Dermis blood vessel endothelial cell (primary cell): ENCODE data around the gene GPR35. TPM values are rescaled to one million over a fixed set of nuclear protein-coding genes. Genes with fewer than 3 reads are reported as not detected.
A peak's percentile ranks its signal among the peaks of the same experiment; 100 is the strongest.

ENCODE experiments used
- DNase-seq: peaks from one replicate; pipeline ENCODE4 v3.0.0; 2010
- total RNA-seq: library from RNA; depleted of rRNA; stranded (reverse); fragments of >200 nt; gene quantifications from 2 replicates; pipeline ENCODE4 v1.2.3, GENCODE V29; 2014

Gene GPR35, protein sequence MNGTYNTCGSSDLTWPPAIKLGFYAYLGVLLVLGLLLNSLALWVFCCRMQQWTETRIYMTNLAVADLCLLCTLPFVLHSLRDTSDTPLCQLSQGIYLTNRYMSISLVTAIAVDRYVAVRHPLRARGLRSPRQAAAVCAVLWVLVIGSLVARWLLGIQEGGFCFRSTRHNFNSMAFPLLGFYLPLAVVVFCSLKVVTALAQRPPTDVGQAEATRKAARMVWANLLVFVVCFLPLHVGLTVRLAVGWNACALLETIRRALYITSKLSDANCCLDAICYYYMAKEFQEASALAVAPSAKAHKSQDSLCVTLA
- total RNA-seq = 0.33 and 0.85 TPM in 2 replicates

DNA sequence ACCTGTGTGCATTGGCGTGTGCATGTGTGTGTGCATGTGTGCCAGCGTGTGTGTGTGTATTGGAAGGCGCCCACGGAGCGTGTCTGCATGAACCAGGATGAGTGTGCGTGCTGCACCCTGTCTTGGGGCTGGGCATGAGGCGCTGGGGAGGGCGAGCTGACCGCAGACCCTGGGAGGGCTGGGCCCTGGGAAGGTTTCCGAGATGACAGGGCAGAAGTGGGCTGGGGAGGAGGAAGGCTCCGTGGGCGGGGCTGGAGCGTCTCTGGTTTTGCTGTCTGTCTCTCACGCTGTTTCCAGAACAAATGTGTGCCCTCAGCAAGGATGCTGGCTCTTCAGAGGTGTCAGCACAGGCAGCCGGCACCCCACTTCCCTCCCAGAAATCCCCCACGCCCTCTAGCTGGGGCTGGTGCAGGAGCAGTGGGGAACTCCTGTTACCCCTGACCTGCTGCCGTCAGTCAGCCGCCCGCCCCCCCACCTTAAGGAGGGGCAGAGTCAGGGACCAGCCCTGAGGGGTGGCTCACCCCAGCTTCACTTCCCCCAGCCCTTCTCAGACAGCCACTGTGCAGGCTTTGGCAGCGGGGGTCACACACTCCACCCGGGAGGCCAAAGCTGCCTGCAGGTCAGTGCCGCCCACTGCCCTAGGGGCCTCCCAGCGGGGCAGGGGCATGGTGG lies at the start of gene GPR35:
GPR35 (plus strand) TSS at position 531 of the 672 bp plus-strand sequence. CDS start 4,473 bp downstream, outside the sequence.
- no peak for DNase-seq

DNA sequence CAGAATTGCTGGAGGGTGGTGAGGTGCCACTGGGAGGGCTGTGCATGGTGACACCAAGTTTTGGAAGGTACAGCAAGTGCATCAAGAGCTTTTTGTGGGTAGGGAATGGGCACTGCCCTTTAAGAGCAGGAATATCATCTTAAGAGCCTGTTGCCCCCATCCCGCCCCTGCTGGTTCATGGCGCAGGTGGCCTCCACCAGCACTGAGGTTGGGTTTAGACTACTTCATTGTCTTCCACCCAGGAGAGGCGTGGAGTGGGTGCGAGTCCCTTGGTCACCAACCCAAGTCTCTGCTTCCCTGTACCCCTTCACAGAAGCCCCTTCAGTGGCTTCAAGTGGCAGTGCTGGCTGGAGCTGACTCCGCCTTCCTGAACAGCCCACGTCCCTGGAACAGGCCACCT lies 49.2 kb upstream of the GPR35 start:
- DNase-seq = no peak

DNA sequence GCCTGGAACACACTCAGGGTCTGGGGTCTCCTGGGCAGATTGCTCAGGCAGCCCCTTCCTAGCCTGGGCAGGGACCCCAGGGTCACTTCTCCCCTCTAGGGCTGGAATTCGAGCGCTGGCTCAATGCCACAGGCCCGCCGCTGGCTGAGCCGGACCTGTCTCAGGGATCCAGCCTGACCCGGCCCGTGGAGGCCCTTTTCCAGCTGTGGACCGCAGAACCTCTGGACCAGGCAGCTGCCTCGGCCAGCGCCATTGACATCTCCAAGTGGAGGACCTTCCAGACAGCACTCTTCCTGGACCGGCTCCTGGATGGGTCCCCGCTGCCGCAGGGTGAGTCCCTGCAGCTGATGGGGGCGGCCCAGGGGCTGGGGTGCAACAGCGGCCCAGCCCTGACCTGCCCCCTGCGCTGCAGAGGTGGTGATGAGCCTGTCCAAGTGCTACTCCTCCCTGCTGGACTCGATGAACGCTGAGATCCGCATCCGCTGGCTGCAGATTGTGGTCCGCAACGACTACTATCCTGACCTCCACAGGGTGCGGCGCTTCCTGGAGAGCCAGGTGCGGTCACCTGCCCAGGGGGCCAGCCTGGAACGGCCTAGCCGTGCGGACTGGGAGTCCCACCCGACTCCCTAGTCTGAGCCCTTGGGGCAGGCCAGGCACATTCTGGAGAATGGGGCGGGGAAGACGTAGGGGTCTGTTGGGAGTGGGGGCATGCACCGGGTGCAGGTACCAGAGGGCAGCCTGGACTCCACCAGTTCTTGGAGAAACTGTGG lies 48.7 kb upstream of the GPR35 start:
- no peak for DNase-seq

DNA sequence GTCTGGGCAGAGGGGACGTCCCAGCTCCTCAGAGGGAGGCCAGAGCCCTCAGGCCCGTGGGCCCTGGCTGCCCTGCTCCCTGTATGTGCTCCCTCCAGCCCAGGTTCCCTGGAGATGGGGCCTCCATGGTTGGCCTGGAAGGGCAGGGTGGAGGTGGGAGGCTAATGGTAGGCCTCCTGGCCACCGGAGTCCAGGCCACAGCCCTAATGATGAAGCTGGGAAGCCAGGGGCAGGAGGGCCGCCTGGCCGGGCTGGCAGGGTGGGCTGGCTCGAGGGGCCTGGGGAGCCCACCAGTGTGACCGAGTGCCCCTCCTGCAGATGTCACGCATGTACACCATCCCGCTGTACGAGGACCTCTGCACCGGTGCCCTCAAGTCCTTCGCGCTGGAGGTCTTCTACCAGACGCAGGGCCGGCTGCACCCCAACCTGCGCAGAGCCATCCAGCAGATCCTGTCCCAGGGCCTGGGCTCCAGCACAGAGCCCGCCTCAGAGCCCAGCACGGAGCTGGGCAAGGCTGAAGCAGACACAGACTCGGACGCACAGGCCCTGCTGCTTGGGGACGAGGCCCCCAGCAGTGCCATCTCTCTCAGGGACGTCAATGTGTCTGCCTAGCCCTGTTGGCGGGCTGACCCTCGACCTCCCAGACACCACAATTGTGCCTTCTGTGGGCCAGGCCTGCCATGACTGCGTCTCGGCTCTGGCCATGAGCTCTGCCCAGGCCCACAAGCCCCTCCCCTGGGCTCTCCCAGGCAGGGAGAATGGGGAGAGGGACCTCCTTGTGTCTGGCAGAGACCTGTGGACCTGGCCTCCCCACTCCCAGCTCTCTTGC lies 47.8 kb upstream of the GPR35 start:
- no peak for DNase-seq

DNA sequence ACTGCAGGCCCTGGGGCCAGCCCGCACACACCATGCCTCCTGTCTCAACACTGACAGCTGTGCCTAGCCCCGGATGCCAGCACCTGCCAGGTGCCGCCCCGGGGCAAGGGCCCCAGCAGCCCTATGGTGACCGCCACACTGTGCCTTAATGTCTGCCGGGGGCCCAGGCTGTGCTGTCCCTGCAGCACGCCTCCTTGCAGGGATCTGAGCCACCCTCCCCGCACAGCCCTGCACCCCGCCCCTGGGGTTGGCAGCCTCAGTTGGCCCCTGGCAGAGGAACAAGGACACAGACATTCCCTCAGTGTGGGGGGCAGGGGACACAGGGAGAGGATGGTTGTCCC lies 47.2 kb upstream of the GPR35 start:
- no peak for DNase-seq

DNA sequence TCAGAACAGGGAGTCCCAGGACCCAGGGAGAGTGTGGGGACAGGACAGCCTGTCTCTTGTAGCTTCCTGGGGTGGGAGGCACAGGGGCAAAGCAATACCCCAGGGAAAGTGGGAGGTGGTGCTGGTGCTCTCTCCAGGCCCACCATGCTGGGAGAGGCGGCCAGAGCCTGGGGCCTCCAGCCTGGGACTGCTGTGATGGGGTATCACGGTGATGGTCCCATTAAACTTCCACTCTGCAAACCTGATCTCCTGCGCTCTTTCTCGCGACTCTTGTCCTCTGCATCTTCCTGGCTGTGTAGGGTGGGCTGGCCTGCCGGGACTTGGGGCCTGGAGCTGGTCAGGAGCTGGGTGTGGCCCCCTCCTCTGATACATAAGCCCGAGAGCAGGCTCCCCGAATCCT lies 46.8 kb upstream of the GPR35 start:
- no peak for DNase-seq

DNA sequence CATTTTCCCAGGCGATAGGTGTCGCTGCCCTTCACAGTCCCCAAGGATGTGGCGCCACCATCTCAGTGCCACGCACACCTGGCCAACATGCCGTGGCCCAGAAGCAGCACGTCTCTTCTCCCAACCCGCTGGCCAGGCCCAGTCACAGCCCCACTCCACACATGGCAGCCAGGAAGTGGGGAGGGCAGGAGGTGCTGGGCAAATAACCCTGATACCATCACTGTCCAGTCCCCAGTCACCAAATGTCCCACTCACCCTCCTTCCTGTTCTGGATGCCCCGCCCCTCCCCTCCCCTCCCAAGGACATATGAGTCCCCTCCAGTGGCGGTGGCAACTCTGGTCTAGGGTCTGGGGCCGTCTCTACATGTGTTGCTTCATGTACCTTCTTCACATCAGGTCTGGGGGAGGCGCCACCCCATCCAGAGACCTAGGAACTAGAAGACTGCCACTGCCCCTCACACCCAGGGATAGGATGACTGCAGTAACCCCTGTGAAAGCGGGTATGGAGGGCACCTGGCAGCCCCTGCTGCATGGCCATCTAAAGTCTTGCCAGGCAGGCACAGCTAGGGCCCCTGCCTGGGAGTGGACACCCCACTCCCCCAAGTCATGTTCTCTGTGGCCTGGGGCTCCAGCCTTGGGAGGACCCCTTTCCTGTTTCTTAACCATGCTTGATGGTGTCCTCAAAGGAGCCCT lies 46.1 kb upstream of the GPR35 start:
- DNase-seq = no peak

DNA sequence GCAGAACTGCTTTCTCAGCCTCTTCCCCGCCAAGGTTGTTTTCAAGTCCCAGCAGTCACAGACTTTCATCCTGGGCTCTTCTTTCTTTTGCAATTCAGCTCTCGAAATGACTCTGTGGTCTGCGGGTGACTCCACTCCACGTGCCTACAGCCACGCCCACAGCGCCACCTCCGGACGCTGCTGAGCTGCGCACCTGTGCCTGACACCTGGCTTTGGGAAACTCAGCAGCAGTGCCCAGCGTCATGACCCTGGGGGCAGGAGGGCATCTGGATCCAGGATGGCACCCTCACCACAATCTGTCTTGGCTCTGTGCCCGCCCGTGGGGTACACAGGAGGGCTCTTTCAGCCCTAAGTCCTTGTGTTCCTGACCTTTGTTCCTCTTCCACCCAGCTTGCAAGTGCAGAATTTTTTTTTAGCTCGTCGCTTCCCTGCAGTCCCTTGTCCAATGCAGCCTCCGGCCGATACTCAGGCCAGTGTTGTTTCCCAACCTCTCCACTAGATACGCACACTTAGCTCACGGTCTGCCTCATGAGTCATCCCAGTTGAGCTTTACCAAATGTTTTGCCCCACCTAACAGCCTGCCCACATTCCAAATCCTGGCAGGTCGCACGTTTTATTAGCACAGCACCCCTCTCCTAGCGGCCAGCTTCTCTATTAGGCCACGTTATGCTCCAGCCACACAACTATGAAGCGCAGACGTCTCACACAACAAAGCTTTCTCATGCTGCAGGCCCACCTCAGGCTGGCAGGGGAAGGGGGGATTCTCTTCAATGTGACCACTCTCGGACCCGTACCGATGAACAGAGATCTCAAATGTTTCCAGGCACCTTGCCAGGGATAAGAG lies 45.3 kb upstream of the GPR35 start:
- DNase-seq = peak; percentile 25

DNA sequence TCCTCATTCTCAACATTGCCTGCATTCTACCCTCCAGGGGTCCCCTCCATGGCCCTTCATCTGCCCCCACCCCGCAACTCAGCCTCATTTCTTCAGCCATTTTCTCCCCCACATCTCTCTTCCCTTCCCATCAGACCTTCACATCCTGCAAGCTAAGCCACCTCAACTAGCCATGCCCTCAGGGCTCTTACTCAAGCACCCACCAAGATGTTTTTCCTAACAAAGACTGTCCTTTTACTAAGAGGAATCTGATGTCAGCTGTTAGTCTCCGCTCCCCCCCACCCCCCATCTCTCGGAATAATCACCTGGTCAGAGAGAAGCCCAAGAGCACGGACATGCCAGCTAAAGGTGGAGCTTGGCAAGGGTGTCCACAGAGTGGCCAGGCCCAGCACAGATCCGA lies 43.5 kb upstream of the GPR35 start:
- DNase-seq = no peak

DNA sequence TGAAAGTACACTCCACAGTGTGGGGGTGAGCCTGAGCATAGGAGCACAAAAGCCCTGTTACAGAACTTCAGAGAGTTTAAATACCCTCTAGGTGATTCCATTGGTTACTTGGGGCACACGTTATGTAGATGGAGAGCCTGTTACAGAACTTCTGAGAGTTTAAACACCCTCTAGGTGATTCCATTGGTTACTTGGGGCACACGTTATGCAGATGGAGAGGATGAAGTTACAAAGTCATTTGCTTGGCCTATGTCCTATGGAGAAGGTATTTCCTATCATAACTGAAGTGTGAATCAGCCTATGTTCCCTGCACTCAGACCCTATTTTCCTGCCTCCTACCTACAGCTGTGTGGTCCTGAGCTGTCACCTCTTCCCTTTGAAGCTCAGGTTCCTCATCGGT lies 42.5 kb upstream of the GPR35 start:
- DNase-seq = no peak

DNA sequence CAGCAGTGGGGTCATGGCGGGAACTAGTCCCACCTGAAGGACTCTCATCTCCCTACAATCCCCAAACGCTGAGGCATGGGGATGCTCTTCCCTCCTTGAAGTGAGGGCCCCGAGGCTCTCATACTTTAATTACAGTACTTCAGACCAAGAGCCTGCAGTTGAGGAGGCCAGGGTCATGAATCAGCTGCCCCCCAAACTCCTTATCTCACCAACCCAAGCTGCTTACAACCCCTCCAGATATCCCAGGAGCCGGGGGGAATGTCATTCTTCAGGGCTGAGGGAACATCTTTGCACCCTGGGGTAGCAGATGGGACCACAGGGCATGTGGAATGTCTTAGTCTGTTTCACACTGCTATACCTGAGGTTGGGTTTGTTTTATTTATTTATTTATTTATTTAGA lies 41.5 kb upstream of the GPR35 start:
- DNase-seq = no peak

DNA sequence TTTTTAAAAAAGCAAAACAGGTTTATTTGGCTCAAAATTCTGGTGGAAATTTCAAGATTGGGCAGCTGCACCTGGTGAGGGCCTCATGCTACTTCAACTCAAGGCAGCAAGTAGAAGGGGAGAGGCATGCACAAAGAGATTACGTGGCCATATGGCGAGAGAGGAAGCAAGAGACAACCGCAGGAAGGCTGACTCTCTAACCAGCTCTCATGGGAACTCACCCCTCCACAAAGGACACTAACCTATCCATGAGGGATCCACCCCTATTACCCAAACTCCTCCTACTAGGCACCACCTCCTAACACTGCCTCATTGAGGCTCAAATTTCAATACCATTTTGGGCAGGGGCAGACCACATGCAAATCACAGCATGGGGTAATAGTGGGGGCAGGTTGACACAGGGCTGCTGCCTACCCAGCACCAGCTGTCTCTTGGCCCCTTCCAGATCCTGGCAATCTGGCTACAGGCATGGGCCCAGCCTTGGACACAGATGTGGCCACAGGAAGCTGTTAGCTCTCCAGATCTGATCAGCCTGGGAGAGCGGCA lies 40.7 kb upstream of the GPR35 start:
- DNase-seq = peak; percentile 72

DNA sequence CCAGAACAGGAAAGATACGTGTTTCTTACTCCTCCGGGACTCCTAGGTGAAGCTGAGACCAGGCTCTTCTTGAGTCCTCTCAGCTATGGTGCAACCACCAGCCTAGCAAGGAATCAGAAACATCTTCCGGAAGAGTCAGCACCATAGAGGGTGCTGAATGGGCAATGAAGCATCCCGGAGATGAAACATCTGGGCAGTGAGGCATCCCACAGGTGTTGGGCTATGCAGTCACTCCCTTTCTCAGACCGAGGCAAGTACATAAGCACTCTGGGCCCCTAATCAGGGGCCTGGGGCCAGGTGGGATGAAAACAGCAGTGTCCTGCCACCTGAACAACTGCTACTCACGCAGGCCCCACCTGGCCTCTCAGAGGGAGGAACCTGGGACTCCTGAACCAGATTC lies 40.2 kb upstream of the GPR35 start:
- no peak for DNase-seq

DNA sequence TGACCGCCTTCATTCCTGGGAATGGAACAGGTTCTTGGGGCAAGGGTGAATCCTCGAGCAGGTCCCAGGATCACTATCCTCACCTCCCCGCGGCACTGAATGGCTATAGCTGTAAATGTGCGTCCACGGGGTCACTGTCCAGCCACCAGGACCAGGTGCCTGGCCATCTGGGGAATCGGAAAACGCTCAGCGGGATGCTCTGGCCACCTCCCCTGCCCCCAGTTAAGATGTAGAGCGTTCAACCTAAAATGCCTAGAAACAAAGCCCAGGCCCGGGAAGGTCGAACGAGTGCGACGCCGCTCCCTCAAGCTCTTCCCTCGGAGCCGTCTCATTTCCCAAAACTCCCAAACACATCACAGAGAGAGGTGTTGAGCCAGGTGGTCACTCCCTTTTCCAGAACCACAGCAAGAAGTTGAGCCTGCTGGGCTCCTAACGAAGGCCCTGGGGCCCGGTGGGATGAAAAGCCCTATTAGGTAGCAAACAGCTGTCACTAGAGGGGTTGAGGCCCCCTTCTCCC lies 39.5 kb upstream of the GPR35 start:
- no peak for DNase-seq

DNA sequence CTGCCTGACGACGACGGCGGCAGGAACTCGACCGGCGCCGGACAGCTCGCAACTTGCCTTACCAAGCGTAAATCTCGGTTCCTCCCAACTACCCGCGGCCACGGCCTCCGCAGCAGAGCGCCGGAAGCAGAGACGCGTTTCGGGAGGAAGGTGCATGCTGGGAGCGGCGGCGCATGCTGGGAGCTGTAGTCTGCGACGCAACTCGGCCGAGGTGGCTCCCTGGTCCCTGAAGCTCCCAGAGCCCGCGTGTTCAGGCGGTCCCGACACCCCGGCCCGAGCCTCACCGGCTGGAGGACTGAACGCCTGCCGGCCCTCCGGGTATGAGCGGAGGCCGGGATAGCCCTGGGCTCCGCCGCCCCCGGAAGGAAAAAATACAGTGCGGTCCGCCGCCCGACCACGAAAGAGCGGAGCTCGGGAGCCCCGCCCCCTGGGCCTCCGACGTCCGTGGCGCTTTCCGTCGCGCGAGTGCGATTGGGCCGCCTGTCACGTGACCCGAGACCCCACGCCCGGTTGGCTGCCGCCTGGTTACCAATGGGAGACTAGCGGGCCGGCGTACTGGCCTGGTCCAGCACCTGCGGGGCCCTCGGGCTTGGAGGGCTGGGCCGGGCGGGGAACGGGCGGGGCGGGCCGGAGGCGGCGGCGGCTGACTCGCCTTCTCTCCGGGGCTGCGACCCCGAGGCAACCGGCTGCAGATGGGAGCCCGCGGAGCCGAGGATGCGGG lies 38.9 kb upstream of the GPR35 start, which contains the start of gene CAPN10:
CAPN10 (plus strand) TSS at position 537 of the 721 bp plus-strand sequence; CDS start at position 715, 178 bp downstream.
- peak; percentile 97 for DNase-seq

DNA sequence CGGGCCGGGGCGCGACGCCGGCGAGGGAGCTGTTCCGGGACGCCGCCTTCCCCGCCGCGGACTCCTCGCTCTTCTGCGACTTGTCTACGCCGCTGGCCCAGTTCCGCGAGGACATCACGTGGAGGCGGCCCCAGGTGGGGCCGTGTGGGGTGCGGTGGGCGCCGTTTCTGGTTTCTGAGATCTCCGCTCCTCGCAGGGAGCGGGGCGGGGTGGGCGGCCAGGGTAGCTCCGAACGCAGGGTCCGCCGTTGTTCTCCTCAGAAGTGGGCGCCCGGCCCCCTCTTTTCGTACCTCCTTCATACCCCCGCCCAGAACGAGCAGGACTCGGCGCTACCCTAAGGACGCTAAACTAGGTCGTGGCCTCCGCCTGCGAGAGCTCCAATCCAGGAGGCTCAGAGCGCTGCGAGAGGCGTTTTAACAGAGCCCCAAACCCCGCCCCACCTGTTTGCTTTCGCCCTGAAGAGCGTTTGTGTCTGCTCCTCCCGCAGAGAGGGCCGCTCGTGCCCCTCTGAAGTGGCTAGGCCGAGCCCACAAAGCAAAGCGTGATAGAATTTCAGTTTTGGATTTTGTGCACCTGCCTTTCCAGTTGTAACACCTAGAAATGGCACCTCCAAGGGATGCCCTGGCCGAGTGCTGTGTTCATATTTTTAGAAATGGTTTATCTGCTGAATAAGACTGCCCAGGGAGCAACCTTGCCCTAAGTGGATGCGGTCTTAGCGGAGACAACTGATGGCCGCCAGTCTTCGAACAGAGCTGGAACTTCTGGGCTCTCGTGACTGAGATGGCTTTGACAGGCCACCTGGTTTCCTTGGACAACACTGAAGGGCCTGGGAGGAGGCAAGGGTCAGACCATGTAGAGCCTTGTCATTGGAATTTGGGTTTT lies 38.1 kb upstream of the GPR35 start:
- DNase-seq = peak; percentile 38

DNA sequence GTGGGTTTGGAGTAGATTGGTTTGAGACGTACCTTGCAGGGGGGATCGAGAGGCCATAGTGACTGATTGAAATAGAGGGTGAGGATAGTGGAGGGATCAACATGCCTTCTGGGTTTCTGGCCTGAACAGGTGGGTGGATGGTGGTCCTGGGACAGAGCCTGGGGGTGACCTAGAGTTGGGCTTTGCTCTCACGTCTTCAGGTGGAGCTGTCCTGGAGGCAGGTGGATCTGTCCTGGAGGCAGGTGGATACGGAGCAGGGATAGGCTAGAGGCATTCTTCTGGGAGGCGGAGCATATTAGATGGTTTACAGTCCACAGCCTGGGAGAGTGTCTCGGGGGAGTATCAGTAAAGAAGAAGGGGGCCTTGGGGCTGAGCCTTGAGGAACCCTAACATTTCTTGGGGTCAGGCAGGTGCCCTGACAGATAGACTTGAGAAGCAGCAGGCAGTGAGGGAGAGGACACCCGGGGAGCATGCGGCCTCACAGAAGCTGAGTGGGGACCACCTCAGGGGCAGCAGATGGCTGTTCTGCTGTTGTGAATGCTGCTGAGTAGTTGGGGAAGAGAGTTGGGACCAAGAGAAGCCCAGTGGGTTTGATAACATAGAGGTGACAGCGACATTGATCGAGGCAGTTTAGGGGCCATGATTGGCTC lies 37.1 kb upstream of the GPR35 start:
- no peak for DNase-seq

DNA sequence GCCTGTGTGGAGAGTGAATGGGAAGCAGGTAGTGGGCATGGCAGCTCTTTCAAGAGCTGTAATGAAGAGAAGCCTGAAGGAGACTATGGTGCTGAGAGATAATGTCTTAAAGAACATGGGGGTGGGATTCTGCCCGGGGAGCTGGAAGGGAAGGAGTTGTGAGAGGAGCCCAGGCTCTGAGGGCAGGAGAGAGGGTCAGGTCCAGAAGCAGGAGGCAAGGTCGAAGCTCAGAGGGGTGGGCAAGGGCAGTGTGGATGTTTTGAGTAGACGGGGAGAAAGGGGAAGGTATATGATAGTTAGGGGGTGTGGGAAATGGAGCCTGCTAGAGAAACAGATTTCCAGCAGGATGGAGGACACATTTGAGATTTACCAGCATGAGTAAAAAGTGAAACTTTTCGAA lies 36.6 kb upstream of the GPR35 start:
- DNase-seq = no peak
